GM23248 (cell line): Measurements from ENCODE around the gene ASB10. TPM values are rescaled to one million over a fixed set of nuclear protein-coding genes. Genes with fewer than 3 reads are reported as not detected.

ENCODE experiments used
- DNase-seq: peaks from one replicate; pipeline ENCODE4 v3.0.0-alpha.2; 2015
- H2AFZ ChIP-seq: fragments of 200-600 bp; sonication (generic); 2 replicates; pipeline ENCODE4 v1.6.1; 2016; ENCODE audit warnings: antibody characterized with exemption
- H3F3A ChIP-seq: fragments of 200-600 bp; sonication (generic); 2 replicates; pipeline ENCODE4 v1.6.1; 2016; ENCODE audit warnings: mild to moderate bottlenecking, antibody characterized with exemption, mixed run types; ENCODE audit not compliant: insufficient read depth
- H3K27ac ChIP-seq: fragments of 200-600 bp; sonication (generic); 2 replicates; pipeline ENCODE4 v1.5.1; 2016; ENCODE audit warnings: mild to moderate bottlenecking
- H3K27me3 ChIP-seq: fragments of 200-600 bp; sonication (generic); replicated peaks from 2 replicates; pipeline ENCODE4 v1.6.1; 2016; ENCODE audit warnings: mild to moderate bottlenecking; ENCODE audit not compliant: insufficient read depth
- H3K36me3 ChIP-seq: fragments of 200-600 bp; sonication (generic); 2 replicates; pipeline ENCODE4 v1.6.1; 2016; ENCODE audit warnings: low read depth, mild to moderate bottlenecking
- H3K4me1 ChIP-seq: fragments of 200-600 bp; sonication (generic); 2 replicates; pipeline ENCODE4 v1.6.1; 2016; ENCODE audit warnings: mild to moderate bottlenecking; ENCODE audit not compliant: insufficient read depth
- H3K4me2 ChIP-seq: fragments of 200-600 bp; sonication (generic); one replicate; pipeline ENCODE4 v1.6.1; 2016; ENCODE audit warnings: mild to moderate bottlenecking; ENCODE audit not compliant: unreplicated experiment
- H3K4me3 ChIP-seq: fragments of 200-600 bp; sonication (generic); 2 replicates; pipeline ENCODE4 v1.5.1; 2016; ENCODE audit warnings: mild to moderate bottlenecking
- H3K79me2 ChIP-seq: fragments of 200-600 bp; sonication (generic); 2 replicates; pipeline ENCODE4 v1.6.1; 2016; ENCODE audit warnings: mild to moderate bottlenecking; ENCODE audit not compliant: insufficient read depth
- H3K9ac ChIP-seq: fragments of 200-600 bp; sonication (generic); 2 replicates; pipeline ENCODE4 v1.6.1; 2016; ENCODE audit warnings: mild to moderate bottlenecking
- H3K9me2 ChIP-seq: fragments of 200-600 bp; sonication (generic); 2 replicates; pipeline ENCODE4 v1.6.1; 2016; ENCODE audit warnings: mixed run types, mild to moderate bottlenecking, moderate library complexity; ENCODE audit not compliant: insufficient read depth
- H3K9me3 ChIP-seq: fragments of 200-600 bp; sonication (generic); one replicate; pipeline ENCODE4 v1.6.1; 2017; ENCODE audit warnings: low read depth
- H4K20me1 ChIP-seq: fragments of 200-600 bp; sonication (generic); 2 replicates; pipeline ENCODE4 v1.6.0; 2016; ENCODE audit not compliant: insufficient read depth
- EZH2 ChIP-seq: fragments of 200-600 bp; sonication (generic); IDR thresholded peaks from 2 replicates; pipeline ENCODE4 v1.6.1; 2018; ENCODE audit warnings: antibody characterized with exemption, mild to moderate bottlenecking; ENCODE audit not compliant: insufficient read depth, poor library complexity, severe bottlenecking
- EZH2phosphoT487 ChIP-seq: fragments of 200-600 bp; sonication (generic); IDR thresholded peaks from 2 replicates; pipeline ENCODE4 v1.6.1; 2018; ENCODE audit warnings: antibody characterized with exemption, moderate library complexity, mild to moderate bottlenecking, low read depth; ENCODE audit not compliant: insufficient read depth
- WGBS, 2 experiments: methylation state at CpG; one replicate each; pipeline ENCODE4 v1.1.6; 2015 to 2017; ENCODE audit warnings: low lambda C conversion rate in 2 of 2, low coverage in 1 of 2; ENCODE audit errors: missing lambda C conversion rate in 2 of 2; 5-methylcytosine and 5-hydroxymethylcytosine counted together
- in situ Hi-C: fragments of 300-500 bp; cut with MboI; formaldehyde crosslinking; loops from 2 replicates; pipeline ENCODE4 v1.15.0; 2020
- polyA plus RNA-seq: library from polyadenylated mRNA; unstranded; fragments of >200 nt; fragmentation: Nextera tagmentation; extraction: Ambion mirVana; gene quantifications from 2 replicates; pipeline ENCODE4 v1.2.1, GENCODE V29; 2016
- total RNA-seq: library from RNA; depleted of rRNA; stranded (reverse); fragments of >200 nt; shearing (Covaris generic); gene quantifications from 2 replicates; pipeline ENCODE4 v1.2.3, GENCODE V29; 2014

The ASB10 gene
- total and polyA plus RNA-seq, 2 experiments from 2014 or later = not detected

DNA sequence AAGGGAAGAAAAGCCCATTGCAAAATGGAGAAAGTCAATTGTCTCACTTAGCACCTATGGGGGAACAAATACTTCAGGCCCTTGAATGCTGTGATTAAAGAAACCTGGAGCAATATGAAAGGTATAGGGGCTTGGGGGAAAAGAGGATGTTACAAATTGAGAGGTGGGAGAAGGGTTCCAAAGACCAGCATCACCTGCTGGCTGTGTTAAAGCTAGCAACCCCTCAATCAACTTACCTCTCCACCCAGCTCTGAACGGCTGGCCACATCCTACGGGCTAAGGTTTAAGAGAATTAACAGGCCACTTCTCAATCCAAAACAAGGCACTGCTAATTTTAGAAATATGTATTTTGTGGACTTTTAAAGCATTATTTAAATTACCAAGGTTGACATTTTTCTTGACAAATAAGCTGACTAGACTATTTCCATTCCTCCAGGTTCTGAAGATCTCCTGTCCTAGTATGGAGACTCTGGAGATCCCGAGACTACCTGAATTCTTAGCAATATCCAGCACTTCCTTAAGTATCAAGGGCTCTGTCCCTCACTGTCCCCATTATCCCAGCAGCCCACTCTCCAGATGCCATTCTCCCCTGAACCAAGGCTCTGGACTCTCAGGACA lies 24.2 kb upstream of the ASB10 start:
- in situ Hi-C loops = no loop called here
- 84 to 86% methylated on average over 3 of the region's 3 CpGs for whole genome bisulfite sequencing, 2 experiments
- Histone ChIP-seq H4K20me1 (no peaks in the 10 kb centered on the region), H3K27ac (no peak overlapping the region), H3K9me3 (no peaks in the 10 kb centered on the region), H3K4me1 (no peaks in the 10 kb centered on the region), H2AFZ (no peak overlapping the region), H3K9me2 (no peaks in the 10 kb centered on the region), H3K4me2 (no peak overlapping the region), H3F3A (peaks cover 5% of the 10 kb centered on the region; the same call in 1 of the 2 replicates), H3K9ac (no peak overlapping the region), H3K27me3 (no peaks in the 10 kb centered on the region; the same call in none of the 2 replicates), H3K79me2 (no peaks in the 10 kb centered on the region), H3K36me3 (peaks cover 8% of the 10 kb centered on the region; the same call in 1 of the 2 replicates), H3K4me3 (no peak overlapping the region)
- DNase-seq = no peak
- TF ChIP-seq EZH2phosphoT487 (no peak), EZH2 (no peak)

DNA sequence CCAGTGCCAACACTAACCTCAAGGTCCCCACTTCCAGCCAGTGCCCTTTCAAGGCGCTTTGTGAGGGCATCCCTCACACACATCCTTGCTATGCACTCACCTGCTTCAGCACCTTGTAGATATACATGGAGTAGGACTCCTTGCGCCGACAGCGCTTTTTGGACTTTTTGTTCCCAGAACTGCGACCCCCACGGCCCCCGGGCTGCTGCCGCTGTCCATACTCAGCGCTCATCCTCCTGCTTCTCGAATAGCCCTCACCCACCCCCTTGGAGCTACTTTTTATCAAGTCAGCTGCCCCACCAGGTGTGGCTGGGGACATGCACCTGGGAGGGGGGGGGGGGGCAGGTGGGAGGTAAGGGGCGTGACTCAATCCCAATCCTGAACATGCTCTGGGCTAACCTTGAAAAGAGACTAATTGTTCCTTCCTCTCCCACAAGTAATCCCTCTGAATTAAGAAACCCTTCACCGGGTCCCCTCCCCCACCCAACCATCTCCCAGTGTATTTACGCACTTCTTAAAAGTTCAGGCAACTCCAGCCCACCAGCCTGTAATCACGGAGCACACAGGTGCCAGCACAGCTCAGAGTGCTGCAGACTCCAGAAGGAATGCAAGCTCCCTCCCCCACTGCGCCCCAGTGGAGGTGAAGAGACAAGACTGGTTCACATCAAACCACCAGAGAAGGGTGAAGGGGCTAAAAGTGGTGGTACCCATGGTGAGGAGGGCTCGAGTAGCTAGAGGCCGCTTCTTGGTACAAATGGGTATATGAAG lies 23.2 kb upstream of the ASB10 start, which contains the start of gene H2BK1:
Gene H2BK1 (minus strand): TSS at position 402 of the 768 bp plus-strand sequence. CDS start 170 bp downstream, at position 232.
- Histone ChIP-seq H3K27me3 (peaks cover 8% of the 10 kb centered on the region), H3K9me3 (no peaks in the 10 kb centered on the region), H3K4me2 (no peak within 1 kb of the TSS), H3K27ac (no peak within 1 kb of the TSS), H4K20me1 (no peaks in the 10 kb centered on the region), H2AFZ (no peak within 1 kb of the TSS), H3K79me2 (no peaks in the 10 kb centered on the region), H3K4me3 (no peak within 1 kb of the TSS), H3K36me3 (peaks cover 4% of the 10 kb centered on the region; the same call in 1 of the 2 replicates), H3F3A (peaks cover 5% of the 10 kb centered on the region; the same call in 1 of the 2 replicates), H3K4me1 (no peaks in the 10 kb centered on the region), H3K9me2 (no peaks in the 10 kb centered on the region), H3K9ac (no peak within 1 kb of the TSS)
- 75% methylated on average over 16 to 17 of the region's 17 CpGs for WGBS, 2 experiments
- DNase-seq = no peak
- in situ Hi-C loops = no loop called here
- TF ChIP-seq EZH2phosphoT487 (no peak), EZH2 (no peak)

DNA sequence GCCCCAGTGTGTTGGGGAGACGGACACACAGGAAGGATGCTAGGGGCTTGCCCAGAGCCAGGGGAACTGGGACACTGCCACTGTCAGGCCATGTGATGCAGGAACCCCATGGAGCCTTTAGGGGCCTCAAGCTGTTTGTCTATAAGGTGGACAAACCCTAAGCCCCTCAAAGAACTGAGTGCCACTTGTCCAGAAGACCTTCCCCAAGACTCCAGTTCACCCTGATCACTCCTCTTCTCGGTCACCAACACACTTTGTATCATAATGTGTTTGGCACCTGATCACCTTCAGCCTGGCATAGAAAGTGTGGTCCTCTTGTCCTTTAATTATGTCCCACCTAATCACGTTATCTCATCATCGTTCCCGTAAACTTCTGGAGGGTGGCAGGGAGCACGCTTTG lies 22.5 kb upstream of the ASB10 start:
- no peak for DNase-seq
- H3K27me3 ChIP-seq = peaks cover 12% of the 10 kb centered on the region
- in situ Hi-C loops = no loop called here

DNA sequence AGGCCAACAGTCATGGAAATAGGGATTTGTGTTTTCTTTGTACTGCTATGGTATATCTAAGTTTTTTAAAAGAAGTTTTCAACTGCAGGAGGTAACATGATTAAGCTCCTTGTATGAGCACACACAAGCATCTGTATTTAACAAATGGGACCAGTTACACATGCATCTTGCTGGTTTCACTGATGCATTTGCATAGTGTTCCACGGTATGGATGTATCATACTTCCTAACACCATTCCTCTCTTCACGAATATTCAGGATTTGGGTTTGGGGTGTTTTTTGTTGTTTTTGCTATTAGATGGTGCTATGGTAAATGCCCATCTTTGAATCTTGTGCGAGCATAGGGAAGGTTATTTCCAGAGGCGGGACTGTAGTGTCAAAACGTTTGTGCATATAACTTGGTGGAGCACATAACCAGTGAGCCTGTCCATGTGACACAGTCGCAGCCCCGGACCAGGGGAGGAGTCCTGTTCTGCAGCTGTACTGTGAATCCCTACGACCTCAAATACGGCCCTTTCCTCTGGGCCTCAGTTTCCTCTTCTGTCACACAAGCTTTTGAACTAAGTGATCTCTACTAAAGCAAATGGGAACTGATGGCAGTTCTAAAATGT lies 21.3 kb upstream of the ASB10 start:
- H4K20me1 ChIP-seq = no peaks in the 10 kb centered on the region
- no peak overlapping the region for H2AFZ ChIP-seq
- no peak overlapping the region for H3K9ac ChIP-seq
- TF ChIP-seq EZH2phosphoT487 = no peak
- no peak for TF ChIP-seq EZH2
- peaks cover 12% of the 10 kb centered on the region for H3K27me3 ChIP-seq
- H3K4me3 ChIP-seq = no peak overlapping the region
- no peak overlapping the region for H3K27ac ChIP-seq
- no peaks in the 10 kb centered on the region for H3K9me3 ChIP-seq
- in situ Hi-C loops = no loop called here
- no peaks in the 10 kb centered on the region for H3K4me1 ChIP-seq
- H3K4me2 ChIP-seq = no peak overlapping the region
- no peaks in the 10 kb centered on the region for H3K79me2 ChIP-seq
- 48 to 55% methylated on average over 9 of the region's 9 CpGs for WGBS, 2 experiments
- no peaks in the 10 kb centered on the region for H3K36me3 ChIP-seq
- peaks cover 5% of the 10 kb centered on the region; the same call in 1 of the 2 replicates for H3F3A ChIP-seq
- H3K9me2 ChIP-seq = no peaks in the 10 kb centered on the region
- DNase-seq = no peak

More for the DNA sequence above, 22.5 kb upstream of the ASB10 start:
- Histone ChIP-seq H3K27ac (no peak overlapping the region), H3K9me2 (no peaks in the 10 kb centered on the region), H2AFZ (no peak overlapping the region), H3K79me2 (no peaks in the 10 kb centered on the region), H4K20me1 (no peaks in the 10 kb centered on the region), H3F3A (peaks cover 5% of the 10 kb centered on the region; the same call in 1 of the 2 replicates), H3K36me3 (no peaks in the 10 kb centered on the region), H3K9ac (no peak overlapping the region), H3K4me2 (no peak overlapping the region), H3K4me1 (no peaks in the 10 kb centered on the region), H3K9me3 (no peaks in the 10 kb centered on the region), H3K4me3 (no peak overlapping the region)
- 87 to 92% methylated on average over 6 of the region's 6 CpGs for WGBS, 2 experiments
- no peak for TF ChIP-seq EZH2phosphoT487
- TF ChIP-seq EZH2 = no peak
